Stimulated activated CD8-positive, alpha-beta memory T cell treated with anti-CD3 and anti-CD28 coated beads, Interleukin-4, amount 100 ng/mL, for 48 hours (primary cell): Measurements from ENCODE around the gene DNTT.

Source experiments
- DNase-seq: peaks from one replicate; pipeline ENCODE4 v3.0.0-alpha.2; 2020

Gene DNTT

GRCh38 chr10:96352027-96352426, 47.8 kb downstream of the DNTT start:
- no peak for DNase-seq

DNA sequence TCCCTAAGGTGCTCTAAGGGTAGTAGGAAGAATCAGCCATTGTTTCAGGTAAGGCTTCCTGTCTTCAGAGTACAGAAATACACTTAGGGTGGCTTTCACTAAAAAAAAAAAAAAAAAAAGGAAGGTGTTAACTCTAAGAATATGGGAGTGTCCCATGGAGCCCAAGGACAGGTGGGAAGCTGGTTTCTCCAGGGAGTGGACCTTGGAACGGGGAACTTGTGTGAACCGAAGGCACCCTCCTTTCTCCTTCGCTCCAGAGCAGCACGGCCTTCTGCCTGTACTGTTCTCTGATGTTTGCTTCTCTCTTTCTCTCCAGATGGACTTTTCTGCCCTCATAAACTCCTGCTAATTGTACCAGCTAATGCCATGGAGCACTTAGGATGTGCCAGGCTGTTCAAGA, 48.3 kb downstream of the DNTT start:
- no peak for DNase-seq

DNA sequence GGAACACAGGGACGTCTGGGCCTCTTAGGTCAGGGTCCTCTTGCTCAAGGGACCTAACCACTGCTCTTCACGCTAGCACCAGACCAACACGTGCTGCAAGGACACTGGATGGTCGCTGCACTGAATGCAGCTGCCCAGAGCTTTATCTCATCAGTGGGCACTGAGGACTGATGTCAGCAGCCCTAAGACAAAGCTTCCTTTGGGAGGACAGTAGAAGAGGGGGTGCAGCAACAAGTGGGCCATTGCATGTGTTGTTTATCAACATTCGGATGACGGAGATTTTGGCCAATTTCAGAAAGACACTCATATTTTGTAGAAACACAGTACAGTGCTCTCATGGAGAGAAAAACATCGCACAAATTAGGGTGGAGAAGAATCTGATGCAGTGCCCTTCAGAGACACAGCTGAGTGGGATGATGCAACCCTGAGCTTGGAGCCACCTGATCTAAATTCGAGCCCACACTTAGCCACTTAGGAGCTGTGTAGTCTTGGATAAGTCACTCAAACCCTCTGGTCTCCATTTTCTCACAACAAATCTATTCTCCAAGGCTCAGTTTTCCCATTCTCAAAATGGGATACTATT, 52.9 kb downstream of the DNTT start:
- no peak for DNase-seq

DNA sequence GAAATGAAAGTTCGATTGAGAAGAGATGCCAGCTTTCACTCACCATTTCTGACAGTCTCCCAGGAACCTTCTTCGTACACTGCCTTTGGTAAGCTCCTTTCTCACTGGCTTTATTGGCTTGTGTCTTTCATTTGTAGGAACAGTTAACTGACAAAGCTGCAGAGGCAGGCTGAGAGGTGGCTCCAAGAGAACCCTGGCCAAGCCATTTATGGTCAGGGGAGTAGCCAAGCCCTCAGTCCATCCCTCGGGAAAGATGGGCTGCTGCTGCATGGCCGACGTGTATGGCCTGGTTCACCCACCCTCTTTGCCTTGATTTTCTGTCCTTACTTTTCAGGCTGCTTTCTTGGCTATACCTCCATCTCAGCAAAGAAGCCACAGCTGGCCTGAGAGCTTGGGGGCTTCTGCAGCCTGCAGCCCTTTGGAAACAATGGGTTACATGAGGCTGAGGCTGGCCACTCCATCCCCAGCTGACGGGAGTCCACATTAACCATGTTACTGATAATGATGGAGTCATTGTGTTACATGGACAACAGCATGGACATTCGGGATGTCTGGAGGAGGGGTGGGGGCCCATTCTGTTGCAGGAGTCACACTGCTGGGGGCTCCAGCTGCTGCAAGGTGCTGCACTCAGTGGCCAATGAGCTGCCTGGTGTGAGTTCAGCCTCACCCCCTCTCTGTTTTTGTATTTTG, 54.8 kb downstream of the DNTT start, which contains the start of gene OPALIN:
OPALIN (minus strand) TSS at position 152 of the 690 bp plus-strand sequence; CDS start at position 46, 106 bp downstream.
- DNase-seq: no peak

GRCh38 chr10:96359616-96360015, 55.4 kb downstream of the DNTT start:
- no peak for DNase-seq

GRCh38 chr10:96360331-96360730, 56.1 kb downstream of the DNTT start:
- DNase-seq: no peak

DNA sequence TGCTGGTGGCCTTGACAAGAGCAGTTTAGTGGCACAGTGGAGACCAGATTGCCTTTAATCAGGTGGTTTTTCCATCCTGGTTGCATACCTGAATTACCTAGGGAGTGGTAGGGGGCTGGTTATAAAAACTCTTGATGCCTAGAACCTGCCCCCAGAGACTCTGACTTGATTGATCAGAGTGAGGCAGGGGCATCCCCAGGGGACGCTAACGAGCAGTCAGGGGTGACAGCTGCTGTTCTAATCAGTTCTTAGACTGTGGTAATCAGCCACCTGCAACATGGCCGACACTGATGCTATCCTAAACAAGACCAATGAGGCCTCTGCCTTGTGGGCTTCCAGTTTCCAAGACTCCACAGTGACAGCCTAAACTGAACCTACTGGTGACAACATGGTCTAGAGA, 56.5 kb downstream of the DNTT start:
- no peak for DNase-seq

- DNase-seq: no peak
Observed at GRCh38 chr10:96365571-96365970, 61.3 kb downstream of the DNTT start.

DNA sequence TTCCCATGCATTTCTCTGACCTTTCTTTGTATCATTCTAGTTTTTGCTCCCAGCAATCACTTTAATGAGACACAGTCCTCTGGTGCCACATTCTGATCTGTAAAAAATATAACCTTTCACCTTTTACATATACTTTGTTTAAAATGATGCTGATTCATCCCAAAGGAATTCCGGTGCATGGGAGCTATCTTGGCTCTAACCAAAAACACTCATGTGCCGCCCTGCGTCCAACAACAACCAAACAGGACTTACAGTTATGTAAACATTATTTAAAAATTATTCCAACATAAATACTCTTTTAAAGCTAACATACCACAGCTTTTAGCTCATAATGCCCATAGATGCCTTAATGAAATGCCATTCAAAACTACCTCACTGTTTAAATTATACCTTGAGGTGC, 62.3 kb downstream of the DNTT start:
- no peak for DNase-seq

DNA sequence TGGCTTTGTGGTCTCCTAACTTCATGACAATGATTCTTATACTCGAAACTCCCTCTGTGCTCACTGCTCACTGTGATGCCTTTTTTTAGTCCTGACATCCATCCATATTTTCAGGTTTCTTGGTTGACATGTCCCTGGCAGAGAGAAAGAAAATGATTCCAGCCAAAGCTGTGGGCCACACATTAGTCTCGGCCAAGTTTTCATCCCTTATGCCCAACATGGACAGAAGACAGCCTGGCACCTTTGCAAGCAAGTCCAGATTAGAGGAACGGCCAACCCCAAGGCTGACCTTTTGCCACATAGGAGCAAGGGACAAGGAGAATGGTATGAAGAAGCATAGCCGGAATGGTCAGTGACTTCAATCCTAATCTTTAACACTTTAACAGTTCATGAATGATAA, 63.2 kb downstream of the DNTT start:
- no peak for DNase-seq

DNA sequence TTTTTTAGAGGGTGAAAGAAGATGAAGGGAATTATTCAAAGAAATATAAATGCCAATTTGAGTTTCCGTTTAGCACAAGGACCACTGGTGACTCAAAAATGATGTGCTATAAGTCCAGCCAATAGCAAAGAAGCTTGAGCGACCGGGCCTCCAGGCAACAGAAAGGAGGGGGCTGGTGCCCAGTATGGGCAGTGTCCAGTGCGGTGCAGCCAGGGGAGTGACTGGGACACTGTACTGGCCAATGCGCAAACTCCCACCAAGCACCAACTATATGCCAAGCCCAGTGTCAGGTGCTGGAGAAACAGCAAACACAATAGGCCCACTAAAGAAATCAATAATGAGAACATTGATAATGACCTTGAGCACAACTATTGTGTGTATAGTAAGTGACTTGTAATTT, 64.7 kb downstream of the DNTT start:
- DNase-seq: no peak

- no peak for DNase-seq
Observed at GRCh38 chr10:96369890-96370583, 65.8 kb downstream of the DNTT start.

GRCh38 chr10:96370584-96371157, 66.4 kb downstream of the DNTT start:
- peak; percentile 70 for DNase-seq

DNA sequence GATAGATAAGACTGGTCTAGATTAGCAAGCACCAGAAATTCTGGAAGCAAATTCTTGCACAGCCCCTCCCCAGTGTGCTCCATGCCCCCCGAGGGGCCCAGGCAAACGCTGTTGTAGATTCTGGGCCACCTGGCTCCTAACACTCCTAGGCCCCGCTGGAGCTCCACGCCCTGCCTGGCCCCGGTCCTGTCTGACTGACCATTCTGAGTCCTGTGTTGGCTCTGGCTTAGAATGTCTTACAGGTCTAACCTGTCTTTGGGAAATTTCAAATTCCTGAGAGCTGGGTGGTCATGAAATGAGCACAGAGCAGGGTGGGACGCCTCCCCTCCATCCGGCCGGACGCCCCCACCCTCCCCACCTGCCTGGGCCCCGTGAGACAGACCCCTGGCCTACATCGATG, 67.1 kb downstream of the DNTT start:
- DNase-seq: no peak

DNA sequence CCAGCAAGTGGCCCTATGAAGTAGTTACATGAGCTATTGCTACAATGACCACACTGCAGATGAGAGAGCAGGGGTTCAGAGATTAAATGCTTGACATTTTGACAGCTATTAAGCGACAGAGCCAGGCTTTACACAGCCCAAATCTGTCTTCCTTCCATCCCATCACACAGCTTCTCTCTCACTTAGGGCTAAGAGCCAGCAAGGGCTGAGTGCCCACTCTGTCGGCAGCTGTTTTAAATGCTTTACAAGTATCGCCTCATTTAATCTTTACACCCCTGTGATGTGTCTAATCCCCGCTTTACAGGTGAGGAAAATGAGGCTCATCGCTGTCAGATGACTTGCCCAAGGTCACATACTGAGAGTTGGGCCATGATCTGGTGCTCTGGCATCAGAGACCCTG, 69.8 kb downstream of the DNTT start:
- no peak for DNase-seq

DNA sequence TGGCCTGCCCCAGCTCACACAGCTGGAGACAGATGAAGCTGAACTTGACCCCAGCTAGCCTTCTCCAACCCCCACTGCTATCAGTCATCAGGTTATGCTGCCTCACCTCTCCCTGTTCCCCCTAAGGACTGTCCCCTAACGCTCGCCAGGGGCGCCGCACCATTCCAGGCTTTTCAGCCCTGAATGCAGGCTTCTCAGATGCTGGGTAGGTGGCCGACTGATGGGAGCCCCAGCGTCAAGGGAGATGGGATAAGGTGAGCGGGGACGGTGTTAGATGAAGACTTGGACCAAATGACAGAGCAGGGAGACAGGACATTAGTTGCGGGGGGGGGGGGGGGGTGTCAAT, 70.4 kb downstream of the DNTT start:
- DNase-seq: no peak

DNA sequence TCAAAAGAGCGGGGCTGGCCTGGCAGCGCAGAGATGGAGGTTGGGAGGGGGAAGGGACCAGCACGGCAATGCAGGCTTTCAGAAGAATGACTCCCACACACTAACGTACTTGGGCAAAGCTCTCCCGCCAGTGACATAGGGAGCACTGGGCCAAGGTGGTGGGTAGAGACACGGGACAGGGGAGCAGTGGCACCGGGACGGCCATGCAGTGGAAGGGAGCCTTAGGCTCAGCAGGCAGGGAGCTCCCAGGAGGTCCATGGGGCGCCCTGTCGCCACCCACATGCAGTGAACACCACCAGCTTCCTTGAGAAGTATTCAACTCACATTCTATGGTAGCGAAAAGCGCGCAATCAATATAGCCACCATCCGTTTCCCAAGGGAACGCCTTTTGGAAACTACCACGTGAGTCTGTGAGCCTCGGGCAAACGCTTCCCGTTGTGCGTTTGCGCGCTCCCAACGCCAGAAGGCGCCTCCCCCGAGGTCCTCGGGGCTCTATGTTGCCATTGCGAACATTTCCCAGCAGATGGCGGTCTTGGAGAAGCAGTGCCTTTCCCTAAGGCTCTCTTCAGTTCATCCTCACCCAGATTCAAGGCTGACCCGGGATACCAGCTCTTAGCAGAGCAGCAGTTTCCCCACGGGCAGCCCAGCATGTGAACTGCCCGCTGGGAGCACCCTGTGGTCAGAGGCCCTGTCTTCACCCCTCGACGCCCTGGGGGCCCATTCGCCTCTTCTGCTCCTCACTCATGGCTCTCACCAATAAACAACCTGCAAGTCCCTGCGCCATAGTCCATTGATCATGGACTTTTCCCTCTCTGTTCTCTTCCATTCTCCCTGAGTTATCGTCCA, 71.0 kb downstream of the DNTT start:
- DNase-seq: peak; percentile 87

- DNase-seq: no peak
Observed at GRCh38 chr10:96376483-96376882, 72.2 kb downstream of the DNTT start.

DNA sequence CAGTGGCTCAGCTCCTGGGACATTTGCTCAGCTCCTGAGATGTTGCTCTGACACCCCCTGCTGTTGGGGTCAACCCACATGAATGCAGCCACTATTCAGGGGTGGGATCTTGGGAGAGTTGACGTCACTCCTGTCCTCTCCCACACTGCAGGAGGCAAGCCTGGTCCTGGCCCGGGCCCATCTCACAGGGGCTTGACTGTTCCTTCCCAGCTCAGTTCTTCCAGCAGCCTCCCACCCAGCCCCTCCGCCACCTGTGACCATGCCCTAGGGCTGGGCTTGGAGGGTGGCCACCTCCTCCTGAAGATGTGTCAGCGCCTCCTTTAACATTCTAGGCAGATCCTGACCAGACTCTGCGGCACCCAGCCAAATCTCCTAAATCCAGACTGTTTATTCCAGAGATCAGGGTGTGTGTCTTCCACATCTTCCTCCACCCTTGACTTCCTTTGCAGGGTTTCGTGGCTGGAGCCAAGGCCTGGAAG, 73.6 kb downstream of the DNTT start:
- no peak for DNase-seq

DNA sequence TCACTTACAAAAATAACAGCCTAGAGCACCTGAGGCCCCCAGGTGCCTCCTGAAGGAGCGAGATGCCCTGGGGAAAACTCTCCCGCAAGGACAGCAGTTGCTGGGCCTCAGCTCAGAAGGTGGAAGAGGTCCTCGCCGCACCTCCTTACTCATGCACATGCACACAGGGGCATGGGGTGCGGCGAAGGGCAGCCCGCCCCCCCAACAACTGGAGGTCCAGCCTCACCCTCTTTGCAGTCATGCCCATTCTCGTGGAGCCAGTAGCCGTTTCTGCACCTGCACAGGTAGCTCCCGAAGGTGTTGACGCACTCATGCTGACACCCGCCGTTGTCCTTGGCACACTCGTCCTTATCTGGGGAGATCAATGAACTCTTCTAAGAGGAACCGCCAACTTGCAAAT, 74.5 kb downstream of the DNTT start:
- DNase-seq: no peak

DNA sequence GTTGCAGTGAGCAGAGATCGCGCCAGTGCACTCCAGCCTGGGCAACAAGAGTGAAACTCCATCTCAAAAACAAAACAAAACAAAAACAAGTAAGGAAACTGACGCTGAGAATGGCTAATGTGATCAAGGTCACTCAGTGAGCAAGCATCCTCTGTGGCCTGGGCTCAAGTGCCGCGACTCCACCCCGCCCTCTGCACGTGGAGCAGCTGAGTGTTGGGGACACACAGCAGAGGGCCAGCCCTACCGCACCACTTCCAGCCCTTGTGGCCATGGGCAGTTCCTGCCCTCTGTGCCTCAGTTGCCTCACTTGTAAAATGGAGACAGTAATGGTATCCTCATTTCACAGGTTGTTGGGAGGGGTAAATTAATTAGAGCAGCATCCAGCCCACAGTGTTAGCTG, 75.5 kb downstream of the DNTT start:
- DNase-seq: no peak

GRCh38 chr10:96380821-96381220, 76.6 kb downstream of the DNTT start:
- no peak for DNase-seq

DNA sequence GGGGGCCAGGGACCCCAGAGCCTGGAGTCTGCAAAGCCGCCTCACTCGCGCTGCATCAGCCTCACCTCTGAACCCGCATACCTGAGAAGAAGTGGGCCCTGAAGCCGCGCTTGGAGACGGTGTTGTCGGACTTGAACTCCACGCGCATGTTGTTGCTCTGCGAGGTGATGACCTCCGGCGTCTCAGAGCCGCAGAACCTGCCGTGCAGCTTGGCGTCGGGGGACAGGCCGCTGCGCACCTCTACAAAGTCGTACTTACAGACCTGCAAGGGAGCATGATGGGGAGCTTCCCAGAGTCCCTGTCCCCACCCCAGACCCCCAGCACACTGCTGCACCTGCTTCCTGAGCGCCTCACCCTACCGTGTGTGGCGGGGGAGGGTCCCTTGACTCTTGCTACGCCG, 80.3 kb downstream of the DNTT start:
- no peak for DNase-seq
